GM19099 (cell line): ENCODE data around the gene CDC42BPG.
A peak's percentile ranks its signal among the peaks of the same experiment; 100 is the strongest.

ENCODE experiments used
- POLR2A ChIP-seq: IDR thresholded peaks from 3 replicates; pipeline ENCODE4 v1.6.1; 2011; ENCODE audit warnings: low read depth; ENCODE audit not compliant: insufficient read length; ENCODE audit errors: extremely low read depth

Gene CDC42BPG

GRCh38 chr11:64874308-64875240, 30.1 kb upstream of the CDC42BPG start:
- TF ChIP-seq POLR2A = no peak

GRCh38 chr11:64872790-64873488, 28.5 kb upstream of the CDC42BPG start:
- TF ChIP-seq POLR2A = peak; percentile 22

- TF ChIP-seq POLR2A = no peak
Observed at GRCh38 chr11:64871492-64871891, 27.0 kb upstream of the CDC42BPG start.

GRCh38 chr11:64870893-64871466, 26.5 kb upstream of the CDC42BPG start:
- no peak for TF ChIP-seq POLR2A

DNA sequence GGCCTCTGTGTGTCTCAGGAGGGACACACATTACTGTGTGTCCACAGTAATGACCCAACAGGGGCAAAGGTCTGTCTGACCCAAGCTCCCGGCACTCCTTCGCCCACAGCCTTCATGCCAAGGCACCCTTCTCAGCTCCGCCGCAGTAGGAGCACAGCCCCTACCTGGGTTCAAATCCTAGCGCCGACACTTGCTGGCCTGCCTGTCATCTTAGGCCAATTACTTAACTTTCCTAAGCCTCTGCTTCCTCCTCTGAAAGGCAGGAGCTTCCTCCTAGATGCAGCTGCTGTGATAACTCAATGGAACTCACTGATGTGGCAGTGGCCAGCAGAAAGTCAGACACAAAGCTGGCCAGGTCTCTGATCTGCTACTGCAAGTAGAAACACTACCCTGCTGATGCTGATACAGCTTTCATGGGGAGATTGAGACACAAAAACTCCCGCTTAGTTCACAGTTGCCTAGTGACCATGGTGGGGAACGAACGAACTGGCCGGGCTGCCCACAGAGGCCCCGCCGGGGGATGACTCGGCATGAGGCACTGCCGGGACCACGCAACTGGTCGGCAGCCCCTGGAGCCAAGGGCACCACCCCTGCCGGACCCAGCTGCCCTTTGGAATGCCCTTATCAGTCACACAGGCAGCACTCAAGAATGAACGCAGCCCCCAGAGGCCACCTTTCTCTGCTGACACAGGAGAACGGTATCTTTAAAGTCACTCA, 25.9 kb upstream of the CDC42BPG start:
- no peak for TF ChIP-seq POLR2A

DNA sequence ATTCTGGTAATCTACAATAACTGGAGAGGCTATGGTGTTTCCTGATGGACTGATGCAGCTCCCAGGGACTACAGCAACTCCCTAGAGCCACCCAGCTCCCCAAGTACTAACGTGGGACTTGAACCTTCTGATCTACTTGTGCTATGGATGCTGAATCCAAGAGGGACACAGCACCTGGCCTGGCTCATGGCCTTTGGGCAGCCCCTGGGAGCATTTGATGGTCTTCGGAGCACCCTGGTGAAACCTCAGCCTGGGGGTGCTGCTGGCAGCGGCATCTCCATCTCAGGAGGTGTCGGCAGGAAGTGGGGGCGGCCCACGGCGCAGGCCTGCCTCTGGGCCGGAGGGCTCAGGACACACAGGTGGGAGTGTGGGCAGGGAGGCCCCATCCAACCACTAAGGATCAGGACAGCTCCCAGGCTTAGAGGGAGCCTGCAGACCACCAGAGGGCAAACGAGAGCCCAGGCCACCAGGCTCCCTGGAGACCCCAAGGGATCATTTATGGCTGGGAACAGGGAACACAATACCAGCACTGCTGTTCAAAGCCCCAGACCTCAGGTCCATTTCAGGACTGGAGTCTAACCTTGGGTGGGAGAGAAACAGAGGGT, 25.2 kb upstream of the CDC42BPG start:
- TF ChIP-seq POLR2A = peak; percentile 16

DNA sequence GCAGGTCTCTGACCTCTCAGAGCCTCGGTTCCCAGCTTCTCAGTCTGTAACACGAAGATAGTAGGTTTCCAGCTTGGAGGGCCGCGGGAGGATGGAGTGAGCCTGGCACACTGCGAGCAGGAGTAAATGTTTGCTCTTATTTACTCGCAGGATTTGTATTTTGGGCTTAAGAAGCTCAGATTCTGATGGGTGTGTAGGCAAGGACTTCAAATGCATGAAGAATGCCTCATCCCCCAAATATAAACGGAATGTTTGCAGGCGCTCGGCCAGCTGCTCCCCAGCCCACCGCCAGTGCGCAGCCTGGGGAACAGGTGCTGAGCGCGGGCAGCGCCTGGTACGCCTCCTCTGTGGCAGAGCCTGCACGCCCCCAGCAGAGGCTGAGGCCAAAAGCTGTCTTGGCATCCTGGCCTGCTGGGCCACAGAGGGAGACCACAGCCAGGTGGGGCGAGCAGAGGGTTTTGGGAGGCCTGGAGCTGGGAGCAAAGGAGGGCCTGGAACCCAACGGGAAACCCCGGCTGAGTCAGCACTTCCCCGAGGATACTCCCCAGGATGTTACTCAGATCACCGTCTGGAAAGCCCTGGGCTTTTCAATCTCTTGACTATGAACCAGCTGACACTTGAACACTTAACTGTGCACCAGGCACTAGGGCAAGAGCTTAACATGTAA, 24.6 kb upstream of the CDC42BPG start:
- TF ChIP-seq POLR2A = no peak

- no peak for TF ChIP-seq POLR2A
Observed at GRCh38 chr11:64867748-64868462, 23.5 kb upstream of the CDC42BPG start.

DNA sequence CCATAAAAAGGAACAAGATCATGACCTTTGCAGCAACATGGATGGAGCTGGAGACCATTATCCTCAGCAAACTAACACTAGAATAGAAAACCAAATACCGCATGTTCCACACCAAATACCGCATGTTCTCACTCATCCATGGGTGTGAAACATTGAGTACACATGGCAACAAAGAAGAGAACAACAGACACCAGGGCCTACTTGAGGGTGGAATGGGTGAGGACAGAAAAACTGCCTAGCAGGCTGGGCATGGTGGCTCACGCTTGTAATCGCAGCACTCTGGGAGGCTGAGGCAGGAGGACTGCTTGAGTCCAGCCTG, 21.7 kb upstream of the CDC42BPG start:
- no peak for TF ChIP-seq POLR2A

DNA sequence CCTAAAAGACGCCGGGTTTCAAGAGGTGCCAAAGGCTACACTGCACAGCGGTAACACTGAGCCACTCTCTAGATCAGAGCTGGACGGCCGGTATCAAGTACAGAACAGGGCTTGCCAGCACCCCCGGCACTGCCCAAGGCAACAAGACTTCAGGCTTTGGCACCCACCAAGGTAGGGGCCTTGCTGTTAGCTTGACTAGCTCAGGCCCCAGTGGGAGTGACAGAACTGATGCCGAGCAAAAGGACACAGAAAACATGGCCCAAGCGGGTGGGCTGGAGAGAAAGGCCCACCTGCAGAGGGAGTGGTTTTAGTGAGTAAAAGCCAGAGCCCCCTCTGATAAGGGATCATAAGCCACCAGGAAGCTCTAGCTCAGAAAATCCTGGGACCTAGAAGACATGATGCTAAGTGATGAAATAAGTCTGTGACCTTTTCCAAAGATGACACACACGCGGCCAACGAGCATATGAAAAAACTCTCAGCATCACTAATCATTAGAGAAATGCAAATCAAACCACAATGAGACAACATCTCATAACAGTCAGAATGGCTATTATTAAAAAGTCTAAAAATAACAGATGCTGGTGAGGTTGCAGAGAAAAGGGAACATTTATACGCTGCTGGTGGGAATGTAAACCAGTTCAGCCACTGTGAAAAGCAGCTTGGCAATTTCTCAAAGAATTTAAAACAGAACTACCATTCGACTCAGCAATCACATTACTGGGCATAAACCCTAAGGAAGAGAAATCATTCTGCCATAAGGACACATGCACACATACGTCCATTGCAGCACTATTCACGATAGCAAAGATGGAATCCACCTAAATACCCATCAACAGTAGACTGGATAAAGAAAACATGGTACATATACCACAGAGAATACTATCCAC, 21.1 kb upstream of the CDC42BPG start:
- no peak for TF ChIP-seq POLR2A

GRCh38 chr11:64864473-64865285, 20.2 kb upstream of the CDC42BPG start:
- peak; percentile 33 for TF ChIP-seq POLR2A

DNA sequence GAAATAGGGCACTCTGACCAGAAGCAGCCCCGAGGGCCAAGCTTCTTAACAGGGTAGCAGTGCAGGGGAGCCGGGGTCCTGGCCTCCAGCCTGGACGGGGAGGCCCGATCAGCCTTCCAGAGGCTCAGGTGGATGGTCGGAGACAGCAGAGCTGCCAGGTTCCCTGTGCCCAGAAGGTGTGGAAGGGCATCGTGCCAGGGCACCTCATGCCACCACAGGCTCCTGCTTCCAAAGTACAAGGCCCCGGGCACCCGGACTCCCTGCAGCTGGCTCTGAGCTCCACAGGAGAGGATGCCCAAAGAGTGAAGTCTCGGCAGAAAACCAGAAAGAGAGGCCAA, 19.7 kb upstream of the CDC42BPG start:
- no peak for TF ChIP-seq POLR2A

DNA sequence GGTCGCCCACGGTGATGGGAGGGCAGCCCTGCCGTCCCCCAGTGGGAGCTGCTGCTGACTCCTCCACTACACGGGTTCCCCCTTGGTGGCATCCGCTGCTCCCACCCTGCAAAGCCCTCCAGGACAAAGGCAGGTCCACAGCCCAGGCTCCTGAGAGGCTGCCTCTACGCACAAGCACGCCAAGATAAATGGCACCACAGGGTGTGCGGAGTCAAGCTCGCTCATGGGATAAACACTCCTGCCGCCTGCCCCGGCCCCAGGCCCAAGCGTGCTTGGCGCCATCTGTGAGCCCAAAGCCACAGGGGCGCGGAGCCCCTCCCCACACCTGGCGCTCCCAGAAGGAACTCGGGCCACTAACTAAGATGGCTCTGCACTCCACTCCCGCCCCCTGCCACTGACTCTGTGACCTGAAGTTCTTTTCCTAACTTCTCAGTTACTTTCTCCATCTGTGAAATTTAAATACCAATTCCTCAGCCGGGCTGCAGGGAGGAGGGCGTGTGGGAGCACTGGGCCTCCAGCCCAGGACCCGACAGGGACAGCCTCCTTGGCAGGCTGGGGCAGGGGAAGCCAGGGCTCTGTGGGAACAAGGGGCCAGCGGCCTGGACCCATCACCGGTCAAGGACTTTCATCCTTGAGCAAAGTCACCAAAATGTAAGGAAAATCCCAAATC, 19.1 kb upstream of the CDC42BPG start:
- TF ChIP-seq POLR2A = no peak
